GM12865 (cell line): ENCODE measurements around the gene LPAR1.

Source experiments
- DNase-seq: peaks from one replicate; pipeline ENCODE4 v3.0.0; 2010; ENCODE audit warnings: low read depth
- H3K4me3 ChIP-seq: 2 replicates; pipeline ENCODE4 v1.5.1; 2011; ENCODE audit warnings: mild to moderate bottlenecking, low read depth, low read length, control low read depth
- CTCF ChIP-seq: IDR thresholded peaks from 2 replicates; pipeline ENCODE4 v1.5.1; 2011; ENCODE audit warnings: low read length, control low read depth, low read depth, inconsistent platforms; ENCODE audit not compliant: insufficient read depth; ENCODE audit errors: missing control alignments

Gene LPAR1

GRCh38 chr9:110939573-110939972, 98.7 kb downstream of the LPAR1 start:
- H3K4me3 ChIP-seq: no peak overlapping the region
- TF ChIP-seq CTCF: no peak
- no peak for DNase-seq

- no peak for TF ChIP-seq CTCF
- H3K4me3 ChIP-seq: no peak overlapping the region
- DNase-seq: no peak
Observed at GRCh38 chr9:110939047-110939446, 99.2 kb downstream of the LPAR1 start.

- no peak for DNase-seq
- no peak for TF ChIP-seq CTCF
Observed at GRCh38 chr9:110938242-110938641, 100.0 kb downstream of the LPAR1 start.

GRCh38 chr9:110936719-110937452, 101.4 kb downstream of the LPAR1 start:
- DNase-seq: no peak
- H3K4me3 ChIP-seq: no peak overlapping the region
- no peak for TF ChIP-seq CTCF

More at GRCh38 chr9:110938242-110938641, 100.0 kb downstream of the LPAR1 start:
- no peak overlapping the region for H3K4me3 ChIP-seq

GRCh38 chr9:110936237-110936636, 102.0 kb downstream of the LPAR1 start:
- no peak for TF ChIP-seq CTCF
- H3K4me3 ChIP-seq: no peak overlapping the region
- DNase-seq: no peak

- no peak for TF ChIP-seq CTCF
- DNase-seq: peak; percentile 41
- H3K4me3 ChIP-seq: no peak overlapping the region
Observed at GRCh38 chr9:110935829-110936228, 102.4 kb downstream of the LPAR1 start.
